ENCODE results near the gene PDZD8. TPM values are rescaled to one million over a fixed set of nuclear protein-coding genes. Genes with fewer than 3 reads are reported as not detected.

Gene PDZD8
- total RNA-seq, 6 experiments from 2014 or later: 33.5 to 59.7 (median 46.4) TPM

GRCh38 chr10:117399341-117400196 lies 24.3 kb upstream of the PDZD8 start:
- TF ChIP-seq CTCF (IDR thresholded peaks at IDR 0.05) (no peak), POLR2A (IDR thresholded peaks at IDR 0.05) (no peak)
- Histone ChIP-seq H3K9me3 (no peaks in the 10 kb centered on the region), H3K4me3 (no peak overlapping the region), H3K36me3 (no peaks in the 10 kb centered on the region), H3K27me3 (no peaks in the 10 kb centered on the region), H3K27ac (no peak overlapping the region), H3K4me1 (peaks cover 0 to 17% (median 0%) of the 10 kb centered on the region in 4 donors)
- 73% methylated on average over 5 of the region's 6 CpGs for WGBS (ENCODE audit: insufficient coverage, low coverage, low lambda C conversion rate, missing lambda C conversion rate)
- intact Hi-C loops (cut with DNase I): no loop called here
- DNase-seq (no peak), ATAC-seq (no peak)

GRCh38 chr10:117398029-117398428 lies 22.8 kb upstream of the PDZD8 start:
- ATAC-seq (peak in 2 of 4 donors; percentile 14 to 23), DNase-seq (no peak)
- WGBS (ENCODE audit: insufficient coverage, low coverage, low lambda C conversion rate, missing lambda C conversion rate): 88% methylated on average over 3 of the region's 3 CpGs
- Histone ChIP-seq H3K36me3 (no peaks in the 10 kb centered on the region), H3K4me3 (no peak overlapping the region), H3K27ac (no peak overlapping the region), H3K9me3 (no peaks in the 10 kb centered on the region), H3K27me3 (no peaks in the 10 kb centered on the region), H3K4me1 (peaks cover 0 to 7% (median 0%) of the 10 kb centered on the region in 4 donors)
- intact Hi-C loops (cut with DNase I): no loop called here
- TF ChIP-seq CTCF (IDR thresholded peaks at IDR 0.05) (no peak), POLR2A (IDR thresholded peaks at IDR 0.05) (no peak)

GRCh38 chr10:117391436-117392205 lies 16.4 kb upstream of the PDZD8 start:
- Histone ChIP-seq H3K4me1 (peaks cover 0 to 21% (median 6%) of the 10 kb centered on the region in 4 donors), H3K27ac (peak overlapping the region; percentile 12 to 74 (median 60)), H3K36me3 (no peaks in the 10 kb centered on the region), H3K27me3 (no peaks in the 10 kb centered on the region), H3K9me3 (no peaks in the 10 kb centered on the region), H3K4me3 (no peak overlapping the region)
- TF ChIP-seq POLR2A (IDR thresholded peaks at IDR 0.05) (no peak), CTCF (IDR thresholded peaks at IDR 0.05) (no peak)
- DNase-seq (peak; percentile 85 to 96 (median 95)), ATAC-seq (peak; percentile 97 to 99 (median 98))
- 12% methylated on average over 4 of the region's 4 CpGs for WGBS (ENCODE audit: insufficient coverage, low coverage, low lambda C conversion rate, missing lambda C conversion rate)
- intact Hi-C loops (cut with DNase I): no loop called here

GRCh38 chr10:117390420-117390819 lies 15.2 kb upstream of the PDZD8 start:
- H3K4me1 ChIP-seq: peaks cover 0 to 21% (median 6%) of the 10 kb centered on the region in 4 donors
- 86% methylated on average over 3 of the region's 3 CpGs for WGBS (ENCODE audit: insufficient coverage, low coverage, low lambda C conversion rate, missing lambda C conversion rate)
- no peak overlapping the region for H3K4me3 ChIP-seq
- no peak for DNase-seq
- H3K27me3 ChIP-seq: no peaks in the 10 kb centered on the region
- ATAC-seq: no peak
- H3K9me3 ChIP-seq: no peaks in the 10 kb centered on the region
- H3K27ac ChIP-seq: no peak overlapping the region
- intact Hi-C loops (cut with DNase I): no loop called here
- TF ChIP-seq POLR2A (IDR thresholded peaks at IDR 0.05) (no peak), CTCF (IDR thresholded peaks at IDR 0.05) (no peak)
- H3K36me3 ChIP-seq: no peaks in the 10 kb centered on the region

Data from right lobe of liver (tissue), 6 donors.